Measurements from ENCODE around the gene MSH2.
"Not testable (repeated sequence)": the region's sequence is repeated elsewhere in the genome, so short reads cannot be mapped to it uniquely, and the experiment has no call there.

MSH2 gene

GRCh38 chr2:47414682-47415458 lies 11.9 kb downstream of the MSH2 start:
- DNase-seq = no peak

GRCh38 chr2:47420214-47420613 lies 17.3 kb downstream of the MSH2 start:
- no peak for DNase-seq

DNA sequence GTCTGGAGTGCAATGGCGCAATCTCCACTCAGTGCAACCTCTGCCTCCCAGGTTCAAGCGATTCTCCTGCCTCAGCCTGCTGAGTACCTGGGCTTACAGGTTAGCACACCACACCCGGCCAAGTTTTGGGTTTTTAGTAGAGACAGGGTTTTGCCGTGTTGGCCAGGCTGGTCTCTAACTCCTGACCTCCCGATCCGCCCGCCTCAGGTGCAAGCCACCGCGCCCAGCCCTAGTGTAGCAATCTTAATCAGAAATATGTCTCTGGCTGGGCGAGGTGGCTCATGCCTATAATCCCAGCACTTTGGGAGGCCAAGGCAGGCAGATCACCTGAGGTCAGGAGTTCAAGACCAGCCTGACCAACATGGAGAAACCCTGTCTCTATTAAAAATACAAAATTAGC lies 17.7 kb downstream of the MSH2 start:
- not testable (repeated sequence) for DNase-seq

DNA sequence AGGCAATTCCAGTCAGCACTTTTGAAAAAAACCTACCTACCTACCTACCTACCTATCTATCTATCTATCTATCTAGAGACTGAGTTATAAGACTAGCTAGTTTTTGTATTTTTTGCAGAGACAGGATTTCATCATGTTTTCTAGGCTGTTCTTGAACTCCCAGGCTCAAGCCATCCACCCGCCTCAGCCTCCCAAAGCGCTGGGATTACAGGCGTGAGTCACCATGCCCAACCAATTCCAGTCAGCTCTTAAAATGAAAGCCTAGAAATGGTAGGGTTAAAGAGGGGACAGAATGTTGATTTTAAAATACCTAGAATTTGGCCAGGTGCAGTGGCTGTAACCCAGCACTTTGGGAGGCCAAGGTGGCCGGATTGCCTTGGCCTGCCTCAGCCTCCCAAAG lies 19.1 kb downstream of the MSH2 start:
- no peak for DNase-seq

DNA sequence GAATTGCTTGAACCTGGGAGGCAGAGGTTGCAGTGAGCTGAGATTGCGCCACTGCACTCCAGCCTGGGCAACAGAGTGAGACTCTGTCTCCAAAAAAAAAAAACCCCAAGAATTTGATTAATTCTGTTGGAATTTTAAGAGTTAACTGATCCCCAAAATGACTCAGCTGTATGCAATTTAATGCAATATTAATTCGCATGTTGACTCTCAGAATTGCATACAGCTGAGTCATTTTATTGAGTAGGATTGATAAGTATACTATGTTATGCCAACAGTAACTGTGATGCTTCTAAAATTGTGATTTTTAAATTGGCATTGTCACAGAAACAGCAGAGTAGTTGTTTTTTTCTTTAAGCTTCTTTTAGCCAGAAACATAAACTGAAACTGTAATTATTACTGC lies 19.6 kb downstream of the MSH2 start:
- DNase-seq = no peak

GRCh38 chr2:47426786-47427185 lies 23.8 kb downstream of the MSH2 start:
- no peak for DNase-seq

DNA sequence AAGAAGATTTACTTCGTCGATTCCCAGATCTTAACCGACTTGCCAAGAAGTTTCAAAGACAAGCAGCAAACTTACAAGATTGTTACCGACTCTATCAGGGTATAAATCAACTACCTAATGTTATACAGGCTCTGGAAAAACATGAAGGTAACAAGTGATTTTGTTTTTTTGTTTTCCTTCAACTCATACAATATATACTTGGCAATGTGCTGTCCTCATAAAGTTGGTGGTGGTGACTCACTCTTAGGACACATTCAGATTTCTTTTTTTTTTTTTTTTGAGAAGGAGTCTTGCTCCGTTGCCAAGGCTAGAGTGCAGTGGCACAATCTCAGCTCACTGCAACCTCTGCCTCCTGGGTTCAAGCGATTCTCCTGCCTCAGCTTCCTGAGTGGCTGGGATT lies 26.8 kb downstream of the MSH2 start:
- DNase-seq = no peak

GRCh38 chr2:47433006-47433405 lies 30.1 kb downstream of the MSH2 start:
- not testable (repeated sequence) for DNase-seq

DNA sequence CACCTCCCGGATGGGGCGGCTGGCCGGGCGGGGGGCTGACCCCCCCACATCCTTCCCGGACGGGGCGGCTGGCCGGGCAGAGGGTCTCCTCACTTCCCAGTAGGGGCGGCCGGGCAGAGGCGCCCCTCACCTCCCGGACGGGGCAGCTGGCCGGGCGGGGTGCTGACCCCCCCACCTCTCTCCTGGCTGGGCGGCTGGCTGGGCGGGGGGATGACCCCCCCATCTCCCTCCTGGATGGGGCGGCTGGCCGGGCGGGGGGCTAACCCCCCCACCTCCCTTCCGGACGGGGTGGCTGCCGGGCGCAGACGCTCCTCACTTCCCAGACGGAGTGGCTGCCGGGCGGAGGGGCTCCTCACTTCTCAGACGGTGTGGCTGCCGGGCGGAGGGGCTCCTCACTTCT lies 30.5 kb downstream of the MSH2 start:
- DNase-seq = not testable (repeated sequence)

- DNase-seq = peak; percentile 50
These were observed 34.3 kb downstream of the MSH2 start for GRCh38 chr2:47437287-47437686.

DNA sequence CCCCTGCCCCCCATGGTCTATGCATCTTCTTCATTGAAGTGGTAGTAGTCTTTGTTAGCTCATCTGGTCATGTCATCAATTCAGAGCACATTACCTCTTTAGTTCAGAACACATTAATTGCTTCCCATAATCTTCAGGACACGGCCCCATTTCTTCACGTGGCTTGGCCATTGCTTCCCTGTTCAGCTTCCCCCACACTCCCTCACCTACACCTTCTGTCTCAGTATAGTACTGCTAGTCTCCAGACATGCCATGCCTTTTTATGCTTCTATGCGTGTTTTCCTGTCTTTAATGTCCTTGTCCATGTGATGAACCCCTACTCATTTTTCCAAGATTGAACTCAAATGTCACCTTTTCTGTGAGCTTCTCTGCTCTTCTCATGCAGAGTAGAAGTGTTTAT lies 35.1 kb downstream of the MSH2 start:
- no peak for DNase-seq

DNA sequence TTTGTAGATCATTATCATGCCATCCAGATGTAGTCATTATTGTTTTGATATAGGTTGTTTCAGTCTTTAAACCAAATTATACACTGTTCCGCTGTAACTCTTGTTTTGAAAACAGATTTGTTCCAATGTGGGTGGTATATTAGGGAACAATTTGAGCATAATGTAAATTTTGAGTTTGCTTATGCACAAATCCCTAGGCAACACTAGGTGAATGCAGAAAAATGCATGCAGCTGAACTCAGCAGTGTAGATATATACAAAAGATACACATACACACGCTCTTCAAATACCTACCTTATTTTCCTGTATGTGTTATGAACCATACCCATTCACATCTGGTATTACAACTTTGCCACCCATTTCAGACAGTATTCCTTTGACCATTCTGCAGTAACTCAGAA lies 35.8 kb downstream of the MSH2 start:
- DNase-seq = no peak

GRCh38 chr2:47451790-47452189 lies 48.8 kb downstream of the MSH2 start:
- DNase-seq = no peak

- DNase-seq = no peak
These were observed 49.8 kb downstream of the MSH2 start for GRCh38 chr2:47452761-47453160.

GRCh38 chr2:47454818-47455217 lies 51.9 kb downstream of the MSH2 start:
- DNase-seq = not testable (repeated sequence)

DNA sequence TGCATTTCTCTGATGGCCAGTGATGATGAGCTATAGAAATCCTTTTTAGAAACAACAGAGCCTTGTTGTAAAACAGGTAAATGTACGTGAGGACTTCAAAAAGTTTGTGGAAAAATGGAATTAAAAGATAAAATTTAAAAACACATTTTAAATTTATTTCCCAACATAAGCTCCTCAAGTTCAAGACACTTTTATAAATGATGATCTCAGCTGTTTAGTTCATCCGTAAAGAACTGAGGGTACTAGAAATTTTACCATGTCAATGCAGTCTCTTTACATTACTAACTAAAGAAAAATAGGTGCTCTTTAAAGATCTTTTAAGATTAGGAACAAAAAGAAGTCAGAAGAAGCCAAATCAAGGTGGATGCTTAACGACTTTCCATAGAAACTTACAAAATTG lies 52.5 kb downstream of the MSH2 start:
- DNase-seq = no peak

- no peak for DNase-seq
These were observed 53.9 kb downstream of the MSH2 start for GRCh38 chr2:47456851-47457250.

DNA sequence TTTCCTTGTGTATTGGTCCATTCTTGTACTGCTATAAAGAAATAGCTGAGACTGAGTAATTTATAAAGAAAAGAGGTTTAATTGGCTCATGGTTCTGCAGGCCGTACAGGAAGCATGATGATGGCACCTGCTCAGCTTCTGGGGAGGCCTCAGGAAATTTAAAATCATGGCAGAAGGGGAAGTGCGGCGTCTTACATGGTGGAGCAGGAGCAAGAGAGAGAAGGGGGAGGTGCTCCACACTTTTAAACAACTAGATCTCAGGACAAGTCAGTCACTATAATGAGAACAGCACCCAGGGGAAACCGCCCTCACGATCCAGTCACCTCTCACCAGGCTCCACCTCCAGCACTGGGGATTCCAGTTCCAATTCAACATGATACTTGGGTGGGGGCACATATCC lies 54.3 kb downstream of the MSH2 start:
- no peak for DNase-seq

GRCh38 chr2:47459021-47459420 lies 56.1 kb downstream of the MSH2 start:
- no peak for DNase-seq

- no peak for DNase-seq
These were observed 57.8 kb downstream of the MSH2 start for GRCh38 chr2:47460766-47461165.

- no peak for DNase-seq
These were observed 68.6 kb downstream of the MSH2 start for GRCh38 chr2:47471429-47472116.

- DNase-seq = no peak
These were observed 76.9 kb downstream of the MSH2 start for GRCh38 chr2:47479863-47480262.

- DNase-seq = no peak
These were observed 80.2 kb downstream of the MSH2 start for GRCh38 chr2:47483191-47483590.

GRCh38 chr2:47484396-47484795 lies 81.4 kb downstream of the MSH2 start:
- DNase-seq = no peak

DNA sequence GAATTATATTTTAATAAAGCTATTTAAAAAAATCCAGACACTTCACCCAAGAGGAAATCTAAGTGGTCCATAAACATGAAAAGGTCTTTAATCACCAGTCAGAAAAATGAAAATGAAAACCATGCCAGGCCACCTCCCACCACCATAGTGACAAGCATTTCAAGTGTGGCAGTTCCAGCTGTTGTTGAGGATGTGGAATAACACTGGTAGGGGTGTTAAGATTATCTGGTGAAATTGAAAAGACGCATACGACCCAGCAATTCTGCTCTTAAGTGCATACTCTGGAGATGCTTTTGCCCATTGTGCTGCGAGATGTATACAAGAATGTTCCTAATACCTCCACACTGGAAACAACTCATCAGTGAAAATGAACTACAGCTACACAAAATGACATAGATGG lies 82.2 kb downstream of the MSH2 start:
- no peak for DNase-seq
